Neural cell (in vitro differentiated cells): ENCODE results near the gene GIPC2. TPM values are rescaled to one million over a fixed set of nuclear protein-coding genes. Genes with fewer than 3 reads are reported as not detected.

ENCODE experiments used
- H2AFZ ChIP-seq: fragments of 200-600, 300-800 bp; sonication (generic), shearing (Covaris generic); 2 replicates; pipeline ENCODE4 v1.6.0; 2014; ENCODE audit warnings: low read depth, mild to moderate bottlenecking, antibody characterized with exemption, low read length, moderate library complexity
- H3F3A ChIP-seq: fragments of 200-600 bp; shearing (Covaris generic); 2 replicates; pipeline ENCODE4 v1.6.1; 2016; ENCODE audit warnings: mild to moderate bottlenecking, moderate library complexity, mixed read lengths, antibody characterized with exemption, low read length; ENCODE audit not compliant: insufficient read depth, poor library complexity, severe bottlenecking
- H3K27ac ChIP-seq: fragments of 200-600, 300-800 bp; sonication (generic), shearing (Covaris generic); 2 replicates; pipeline ENCODE4 v1.5.1; 2014; ENCODE audit warnings: mild to moderate bottlenecking, low read length, moderate library complexity
- H3K27me3 ChIP-seq: fragments of 300-800, 200-600 bp; sonication (generic), shearing (Covaris generic); 2 replicates; pipeline ENCODE4 v1.6.0; 2014; ENCODE audit warnings: mild to moderate bottlenecking, low read depth, low read length, moderate library complexity; ENCODE audit not compliant: insufficient read depth
- H3K36me3 ChIP-seq: fragments of 300-800, 200-600 bp; sonication (generic), shearing (Covaris generic); 2 replicates; pipeline ENCODE4 v1.5.1; 2014; ENCODE audit warnings: mild to moderate bottlenecking, antibody characterized with exemption, low read length, moderate library complexity; ENCODE audit not compliant: insufficient read depth
- H3K4me2 ChIP-seq: fragments of 300-800, 200-600 bp; sonication (generic), shearing (Covaris generic); 2 replicates; pipeline ENCODE4 v1.6.0; 2014; ENCODE audit warnings: mild to moderate bottlenecking, low read length
- H3K4me3 ChIP-seq: fragments of 300-800, 200-600 bp; sonication (generic), shearing (Covaris generic); 2 replicates; pipeline ENCODE4 v1.5.1; 2014; ENCODE audit warnings: mild to moderate bottlenecking, low read length, moderate library complexity
- H3K79me2 ChIP-seq: fragments of 200-600 bp; shearing (Covaris generic); replicated peaks from 2 replicates; pipeline ENCODE4 v1.6.0; 2014; ENCODE audit warnings: mild to moderate bottlenecking, low read length, moderate library complexity; ENCODE audit not compliant: insufficient read depth
- H3K9ac ChIP-seq: fragments of 300-800, 200-600 bp; sonication (generic), shearing (Covaris generic); 2 replicates; pipeline ENCODE4 v1.6.1; 2016; ENCODE audit warnings: mild to moderate bottlenecking, low read length, mixed read lengths
- H3K9me2 ChIP-seq: fragments of 200-600 bp; shearing (Covaris generic); 2 replicates; pipeline ENCODE4 v1.6.1; 2016; ENCODE audit warnings: mild to moderate bottlenecking, low read length, mixed read lengths; ENCODE audit not compliant: insufficient read depth
- H3K9me3 ChIP-seq: fragments of 200-600, 300-800 bp; sonication (generic), shearing (Covaris generic); 2 replicates; pipeline ENCODE4 v1.6.1; 2016; ENCODE audit warnings: mild to moderate bottlenecking, mixed run types, low read length, moderate library complexity, mixed read lengths
- H4K20me1 ChIP-seq: fragments of 200-600 bp; shearing (Covaris generic); 2 replicates; pipeline ENCODE4 v1.6.1; 2016; ENCODE audit warnings: mild to moderate bottlenecking, mixed run types; ENCODE audit not compliant: insufficient read depth
- CTCF ChIP-seq: fragments of 450-650 bp; IDR thresholded peaks from 2 replicates; pipeline ENCODE4 v1.5.1; 2014; ENCODE audit warnings: antibody characterized with exemption, mild to moderate bottlenecking, moderate library complexity; ENCODE audit not compliant: poor library complexity, severe bottlenecking
- EP300 ChIP-seq: fragments of 450-650 bp; conservative IDR thresholded peaks from 2 replicates; pipeline ENCODE4 v1.6.1; 2014; ENCODE audit warnings: antibody characterized with exemption, mild to moderate bottlenecking, moderate library complexity; ENCODE audit not compliant: poor library complexity, severe bottlenecking
- EZH2 ChIP-seq: fragments of 200-600, 300-800 bp; shearing (Covaris generic), sonication (generic); IDR thresholded peaks from 2 replicates; pipeline ENCODE4 v1.6.1; 2014; ENCODE audit warnings: antibody characterized with exemption, low read length, borderline replicate concordance, mild to moderate bottlenecking; ENCODE audit not compliant: insufficient read depth, poor library complexity, severe bottlenecking
- MXI1 ChIP-seq: fragments of 450-650 bp; conservative IDR thresholded peaks from 2 replicates; pipeline ENCODE4 v1.6.1; 2014; ENCODE audit warnings: antibody characterized with exemption, mild to moderate bottlenecking; ENCODE audit not compliant: poor library complexity, severe bottlenecking
- POLR2AphosphoS5 ChIP-seq: IDR thresholded peaks from 2 replicates; pipeline ENCODE4 v1.6.1; 2012
- RAD21 ChIP-seq: fragments of 450-650 bp; conservative IDR thresholded peaks from 2 replicates; pipeline ENCODE4 v1.6.1; 2014; ENCODE audit warnings: antibody characterized with exemption, mild to moderate bottlenecking, moderate library complexity
- REST ChIP-seq: IDR thresholded peaks from 2 replicates; pipeline ENCODE4 v1.6.1; 2012; ENCODE audit warnings: borderline replicate concordance
- SMC3 ChIP-seq: fragments of 450-650 bp; conservative IDR thresholded peaks from 2 replicates; pipeline ENCODE4 v1.6.1; 2014; ENCODE audit warnings: antibody characterized with exemption, mild to moderate bottlenecking, moderate library complexity; ENCODE audit not compliant: poor library complexity
- TAF1 ChIP-seq: IDR thresholded peaks from 2 replicates; pipeline ENCODE4 v1.6.1; 2012; ENCODE audit warnings: low read depth
- polyA plus RNA-seq: library from polyadenylated mRNA; depleted of rRNA; stranded (reverse); fragments of >200 nt; gene quantifications from 2 replicates; pipeline ENCODE4 v1.2.3, GENCODE V29; 2014

GIPC2 gene
- polyA plus RNA-seq, 1 donor from 2014 or later = 1.3 TPM

- Histone ChIP-seq H3K79me2 (no peaks in the 10 kb centered on the region), H4K20me1 (no peaks in the 10 kb centered on the region), H3K9ac (no peak overlapping the region), H3K27ac (no peak overlapping the region), H3K4me2 (no peak overlapping the region), H3K27me3 (no peaks in the 10 kb centered on the region), H2AFZ (no peak overlapping the region), H3K36me3 (no peaks in the 10 kb centered on the region), H3K9me2 (no peaks in the 10 kb centered on the region), H3K9me3 (no peaks in the 10 kb centered on the region), H3F3A (no peaks in the 10 kb centered on the region), H3K4me3 (no peak overlapping the region)
- no peak for TF ChIP-seq TAF1
- no peak for TF ChIP-seq SMC3
- no peak for TF ChIP-seq EP300
- no peak for TF ChIP-seq RAD21
- no peak for TF ChIP-seq REST
- TF ChIP-seq MXI1 = no peak
- no peak for TF ChIP-seq POLR2AphosphoS5
- no peak for TF ChIP-seq EZH2
- no peak for TF ChIP-seq CTCF
These were observed 97.4 kb downstream of the GIPC2 start for GRCh38 chr1:78143152-78143551.

DNA sequence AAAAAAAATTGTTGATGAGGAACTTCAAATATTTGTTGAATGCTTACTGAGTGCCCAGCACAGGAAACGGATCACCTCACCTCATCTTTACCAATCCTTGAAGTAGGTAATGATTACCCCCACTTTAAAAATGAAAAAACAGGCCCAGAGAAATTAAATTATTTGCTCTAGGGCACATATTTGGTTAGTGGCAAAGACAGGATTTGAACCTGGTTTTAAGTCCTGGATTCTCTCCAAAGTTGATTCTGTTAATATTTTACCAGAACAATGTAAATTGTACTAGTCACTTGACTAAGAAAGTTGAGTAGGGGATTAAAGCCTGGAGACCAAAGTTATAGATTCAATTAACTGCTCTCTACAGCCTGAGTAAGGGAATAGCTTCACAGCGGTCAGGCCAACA lies 97.9 kb downstream of the GIPC2 start:
- Histone ChIP-seq H3K9me3 (no peaks in the 10 kb centered on the region), H3K27me3 (no peaks in the 10 kb centered on the region), H3K9me2 (no peaks in the 10 kb centered on the region), H3K9ac (no peak overlapping the region), H4K20me1 (no peaks in the 10 kb centered on the region), H3K27ac (no peak overlapping the region), H3K36me3 (no peaks in the 10 kb centered on the region), H3K4me3 (no peak overlapping the region), H2AFZ (no peak overlapping the region), H3K79me2 (no peaks in the 10 kb centered on the region), H3F3A (no peaks in the 10 kb centered on the region), H3K4me2 (no peak overlapping the region)
- TF ChIP-seq EZH2 = no peak
- TF ChIP-seq POLR2AphosphoS5 = no peak
- no peak for TF ChIP-seq RAD21
- TF ChIP-seq CTCF = no peak
